ENCODE measurements around the gene POLR2E.

- TF ChIP-seq CTCF (IDR thresholded peaks at IDR 0.05; ENCODE audit: low read depth, low read length, poor library complexity, severe bottlenecking) (no peak), EZH2phosphoT487 (IDR thresholded peaks at IDR 0.05; ENCODE audit: borderline replicate concordance, low read length) (no peak)
Observed at GRCh38 chr19:1086613-1087012, 8.6 kb downstream of the POLR2E start.
